B cell (primary cell): Measurements from ENCODE around the gene TWF2. TPM values are rescaled to one million over a fixed set of nuclear protein-coding genes. Genes with fewer than 3 reads are reported as not detected.

ENCODE experiments used
- ATAC-seq: fragments of 200-7000 bp; cut with Tn5 transposase; one replicate; pipeline ENCODE4 v1.10.0; 2021; ENCODE audit warnings: low read depth, mild to moderate bottlenecking, moderate number of reproducible peaks, moderate library complexity
- CTCF ChIA-PET: fragments of 350-600 bp; sonication (Branson Sonifier 250); formaldehyde crosslinking; loops from one replicate; lab custom pipeline; 2021; ENCODE audit warnings: antibody characterized with exemption, inconsistent platforms; lab: Charles Lee
- POLR2A ChIA-PET: fragments of 350-600 bp; sonication (Branson Sonifier 250); formaldehyde crosslinking; loops from one replicate; lab custom pipeline; 2021; ENCODE audit warnings: antibody characterized with exemption; lab: Charles Lee
- DNase-seq: peaks from one replicate; pipeline ENCODE4 v3.0.0; 2013
- H2AFZ ChIP-seq: 2 replicates; pipeline ENCODE4 v1.6.1; 2012; ENCODE audit warnings: mild to moderate bottlenecking, low read depth, low read length; ENCODE audit not compliant: insufficient read depth, poor library complexity, severe bottlenecking
- H3K27ac ChIP-seq, 2 donors: 1 replicate in 1 of 2; 2 replicates in 1 of 2; pipeline ENCODE4 v1.5.1; 2012 to 2013; ENCODE audit warnings: low read length in 2 of 2, mild to moderate bottlenecking in 2 of 2, moderate library complexity in 1 of 2
- H3K27me3 ChIP-seq, 4 experiments: fragments of 200-600 bp in 1 of 4; sonication (generic) in 1 of 4; replicated peaks in 1 of 4; 1 replicate in 2 of 4; 2 replicates in 2 of 4; pipeline versions ENCODE4 v1.6.1 to v1.7.0; 2013 to 2016; ENCODE audit warnings: low read length in 3 of 4, mild to moderate bottlenecking in 2 of 4, mixed read lengths in 1 of 4, moderate library complexity in 1 of 4; ENCODE audit not compliant: insufficient read depth in 4 of 4, control insufficient read depth in 3 of 4; ENCODE audit errors: control extremely low read depth in 1 of 4
- H3K36me3 ChIP-seq, 2 experiments: replicated peaks in 1 of 2; 1 replicate in 1 of 2; 2 replicates in 1 of 2; pipeline versions ENCODE4 v1.6.1 to v1.7.1; 2013; ENCODE audit warnings: low read length in 1 of 2; ENCODE audit not compliant: insufficient read depth in 2 of 2, control insufficient read depth in 1 of 2; ENCODE audit errors: control extremely low read depth in 1 of 2, extremely low read depth in 1 of 2
- H3K4me1 ChIP-seq, 2 donors: fragments of 200-600 bp in 1 of 2; sonication (generic) in 1 of 2; 1 replicate in 1 of 2; 2 replicates in 1 of 2; pipeline versions ENCODE4 v1.5.1 to v1.6.1; 2013 to 2017; ENCODE audit warnings: low read length in 2 of 2; ENCODE audit not compliant: control insufficient read depth in 2 of 2, insufficient read depth in 2 of 2
- H3K4me2 ChIP-seq: replicated peaks from 2 replicates; pipeline ENCODE3; 2012; ENCODE audit warnings: mild to moderate bottlenecking, low read depth, low read length; ENCODE audit not compliant: poor library complexity, severe bottlenecking
- H3K4me3 ChIP-seq, 5 experiments: fragments of 200-600 bp in 1 of 5; sonication (generic) in 1 of 5; 1 replicate in 3 of 5; 2 replicates in 2 of 5; pipeline versions ENCODE4 v1.5.1 to v1.7.0; 2011 to 2016; ENCODE audit warnings: low read length in 4 of 5, mild to moderate bottlenecking in 4 of 5, low read depth in 2 of 5, control low read depth in 1 of 5, moderate library complexity in 1 of 5; ENCODE audit not compliant: insufficient read depth in 1 of 5; ENCODE audit errors: control extremely low read depth in 1 of 5, extremely low read depth in 1 of 5
- H3K79me2 ChIP-seq: fragments of 200-600 bp; sonication (generic); one replicate; pipeline ENCODE4 v1.6.0; 2016; ENCODE audit warnings: low read length; ENCODE audit not compliant: control insufficient read depth, insufficient read depth
- H3K9ac ChIP-seq: fragments of 200-600 bp; sonication (generic); 2 replicates; pipeline ENCODE4 v1.6.1; 2017; ENCODE audit warnings: mild to moderate bottlenecking, low read length, moderate library complexity
- H3K9me3 ChIP-seq, 3 donors: one replicate each; pipeline versions ENCODE4 v1.6.1 to v1.7.1; 2013; ENCODE audit warnings: low read length in 2 of 3; ENCODE audit not compliant: control insufficient read depth in 2 of 3, insufficient read depth in 1 of 3; ENCODE audit errors: control extremely low read depth in 1 of 3
- H4K20me1 ChIP-seq: 2 replicates; pipeline ENCODE4 v1.6.0; 2012; ENCODE audit warnings: mild to moderate bottlenecking, low read length; ENCODE audit not compliant: insufficient read depth, control insufficient read depth, poor library complexity, severe bottlenecking
- H3K27ac Mint-ChIP-seq: one replicate; pipeline ENCODE4 v1.8.0; 2021; ENCODE audit warnings: mixed read lengths
- H3K27me3 Mint-ChIP-seq: one replicate; pipeline ENCODE4 v1.8.0; 2021; ENCODE audit warnings: mixed read lengths
- H3K4me1 Mint-ChIP-seq: one replicate; pipeline ENCODE4 v1.8.0; 2021; ENCODE audit warnings: mixed read lengths
- H3K4me3 Mint-ChIP-seq: one replicate; pipeline ENCODE4 v1.8.0; 2021; ENCODE audit warnings: mixed read lengths
- H3K9me3 Mint-ChIP-seq: one replicate; pipeline ENCODE4 v1.8.0; 2022; ENCODE audit warnings: mixed read lengths; ENCODE audit not compliant: insufficient read depth
- EZH2 ChIP-seq: IDR thresholded peaks from 2 replicates; pipeline ENCODE4 v1.6.1; 2012; ENCODE audit warnings: borderline replicate concordance, low read depth, mild to moderate bottlenecking, moderate library complexity, low read length; ENCODE audit not compliant: insufficient read depth, poor library complexity, severe bottlenecking
- WGBS: methylation state at CpG from one replicate; pipeline ENCODE4 v1.1.5; 2013; ENCODE audit warnings: missing lambda C conversion rate; ENCODE audit not compliant: insufficient coverage; 5-methylcytosine and 5-hydroxymethylcytosine counted together
- intact Hi-C: fragments of 100-400 bp; cut with micrococcal nuclease; formaldehyde crosslinking; loops from one replicate; pipeline ENCODE4 v1.10.0; 2022
- polyA plus RNA-seq: library from polyadenylated mRNA; depleted of rRNA; stranded (reverse); fragments of >200 nt; gene quantifications from 2 replicates; pipeline ENCODE4 v1.2.3, GENCODE V29; 2012
- total RNA-seq, 2 donors: library from RNA; stranded (reverse); fragments of 120-200 nt in 1 of 2; gene quantifications; 1 replicate in 1 of 2; 2 replicates in 1 of 2; pipeline versions ENCODE4 v1.2.3 to v1.2.4, GENCODE V29; 2013 to 2022
- TF ChIP-seq, protein P1 (sequence below): fragments of 200-600 bp; IDR thresholded peaks from one replicate; pipeline ENCODE4 v1.8.0; 2022; ENCODE audit warnings: antibody characterized with exemption, mild to moderate bottlenecking

Gene TWF2
- total and polyA plus RNA-seq, 2 donors (not counting 1 experiment from before 2014, with no cell fraction given), result 60.3 to 88.2 TPM

DNA sequence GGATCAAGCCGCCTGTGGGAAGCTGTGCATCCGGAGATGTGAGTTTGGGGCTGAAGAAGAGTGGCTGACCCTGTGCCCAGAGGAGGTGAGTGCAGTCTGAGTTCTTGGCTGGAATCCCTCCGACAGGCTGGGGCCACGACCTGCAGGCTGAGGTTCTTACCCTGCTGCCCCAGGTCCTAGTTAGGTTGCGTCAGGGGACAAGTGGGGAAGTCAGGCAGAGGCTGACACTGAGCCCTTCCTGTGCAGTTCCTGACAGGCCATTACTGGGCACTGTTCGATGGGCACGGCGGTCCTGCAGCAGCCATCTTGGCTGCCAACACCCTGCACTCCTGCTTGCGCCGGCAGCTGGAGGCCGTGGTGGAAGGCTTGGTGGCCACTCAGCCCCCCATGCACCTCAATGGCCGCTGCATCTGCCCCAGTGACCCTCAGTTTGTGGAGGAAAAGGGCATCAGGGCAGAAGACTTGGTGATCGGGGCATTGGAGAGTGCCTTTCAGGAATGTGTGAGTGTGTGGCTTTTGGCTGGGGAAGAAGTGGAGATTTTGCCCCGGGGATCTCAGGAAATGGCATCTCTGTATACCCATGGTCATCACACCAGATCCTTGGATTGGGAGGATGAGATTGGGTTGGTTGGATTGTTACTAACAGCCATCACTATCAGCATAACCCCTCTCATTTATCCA is 7.9 kb upstream of the TWF2 start:
- H4K20me1 ChIP-seq, result no peaks in the 10 kb centered on the region
- TF ChIP-seq, protein P1, sequence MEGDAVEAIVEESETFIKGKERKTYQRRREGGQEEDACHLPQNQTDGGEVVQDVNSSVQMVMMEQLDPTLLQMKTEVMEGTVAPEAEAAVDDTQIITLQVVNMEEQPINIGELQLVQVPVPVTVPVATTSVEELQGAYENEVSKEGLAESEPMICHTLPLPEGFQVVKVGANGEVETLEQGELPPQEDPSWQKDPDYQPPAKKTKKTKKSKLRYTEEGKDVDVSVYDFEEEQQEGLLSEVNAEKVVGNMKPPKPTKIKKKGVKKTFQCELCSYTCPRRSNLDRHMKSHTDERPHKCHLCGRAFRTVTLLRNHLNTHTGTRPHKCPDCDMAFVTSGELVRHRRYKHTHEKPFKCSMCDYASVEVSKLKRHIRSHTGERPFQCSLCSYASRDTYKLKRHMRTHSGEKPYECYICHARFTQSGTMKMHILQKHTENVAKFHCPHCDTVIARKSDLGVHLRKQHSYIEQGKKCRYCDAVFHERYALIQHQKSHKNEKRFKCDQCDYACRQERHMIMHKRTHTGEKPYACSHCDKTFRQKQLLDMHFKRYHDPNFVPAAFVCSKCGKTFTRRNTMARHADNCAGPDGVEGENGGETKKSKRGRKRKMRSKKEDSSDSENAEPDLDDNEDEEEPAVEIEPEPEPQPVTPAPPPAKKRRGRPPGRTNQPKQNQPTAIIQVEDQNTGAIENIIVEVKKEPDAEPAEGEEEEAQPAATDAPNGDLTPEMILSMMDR, result no peak
- no peak for TF ChIP-seq EZH2
- POLR2A ChIA-PET, result interaction anchor here (1.2 kb wide), 1 partner anchor 21 kb away, joined by 3 read pairs; the partner anchor contains the start of gene TLR9
- peak overlapping the region; percentile 86 for H3K27ac Mint-ChIP-seq
- H3K4me3 ChIP-seq, result peak overlapping the region in 4 of 5 experiments; percentile 41 to 85 (median 66)
- H3K9ac ChIP-seq, result peak overlapping the region; percentile 87
- H2AFZ ChIP-seq, result peak overlapping the region; percentile 83
- H3K9me3 Mint-ChIP-seq, result no peaks in the 10 kb centered on the region
- no peaks in the 10 kb centered on the region for H3K27me3 ChIP-seq
- intact Hi-C loops, result no loop called here
- DNase-seq (no peak), ATAC-seq (no peak)
- no peaks in the 10 kb centered on the region for H3K27me3 Mint-ChIP-seq
- H3K9me3 ChIP-seq, result no peaks in the 10 kb centered on the region
- peaks cover 0 to 30% of the 10 kb centered on the region in 2 experiments for H3K36me3 ChIP-seq
- peaks cover 51% of the 10 kb centered on the region for H3K4me1 Mint-ChIP-seq
- CTCF ChIA-PET, result interaction anchor here (1.3 to 18.5 kb wide), 2 partner anchors 25 to 42 kb away, joined by 4 to 237 read pairs; partner anchors contain the start of gene TLR9
- peaks cover 35 to 40% of the 10 kb centered on the region in 2 donors for H3K4me1 ChIP-seq
- peak overlapping the region; percentile 71 to 83 for H3K27ac ChIP-seq
- peak overlapping the region; percentile 92 for H3K4me2 ChIP-seq
- 87% methylated on average over 13 of the region's 14 CpGs for WGBS
- H3K4me3 Mint-ChIP-seq, result peak overlapping the region; percentile 84
- H3K79me2 ChIP-seq, result no peaks in the 10 kb centered on the region

DNA sequence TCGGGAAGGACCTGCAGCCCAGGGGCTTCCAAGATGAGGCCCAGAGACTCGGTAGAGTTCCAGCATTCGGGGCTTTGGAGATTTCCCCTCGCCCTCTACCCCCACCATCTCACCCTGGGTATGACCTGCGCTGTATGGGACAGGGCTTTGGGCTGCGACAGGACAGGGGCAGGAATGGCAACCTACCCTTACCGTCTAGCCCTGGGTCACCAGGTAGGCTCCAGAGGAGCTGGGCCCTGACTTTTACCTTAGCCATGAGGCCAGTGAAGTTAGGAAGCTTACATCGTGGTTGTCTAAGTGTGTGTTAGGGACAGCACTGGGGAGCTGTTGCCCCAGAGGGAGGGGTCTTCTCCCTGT is 7.3 kb upstream of the TWF2 start:
- peak overlapping the region; percentile 84 for H3K4me3 Mint-ChIP-seq
- Histone ChIP-seq H3K4me2 (peak overlapping the region; percentile 92), H3K79me2 (no peaks in the 10 kb centered on the region), H3K4me1 (peaks cover 35 to 40% of the 10 kb centered on the region in 2 donors), H3K9ac (peak overlapping the region; percentile 87), H3K36me3 (peaks cover 0 to 26% of the 10 kb centered on the region in 2 experiments), H3K9me3 (no peaks in the 10 kb centered on the region), H4K20me1 (no peaks in the 10 kb centered on the region), H3K4me3 (peak overlapping the region; percentile 4 to 85 (median 51)), H3K27me3 (no peaks in the 10 kb centered on the region), H3K27ac (peak overlapping the region; percentile 71 to 83), H2AFZ (peak overlapping the region; percentile 83)
- peaks cover 50% of the 10 kb centered on the region for H3K4me1 Mint-ChIP-seq
- 57% methylated on average over 8 of the region's 8 CpGs for WGBS
- ChIA-PET CTCF (interaction anchor here (0.7 to 18.5 kb wide), 4 partner anchors 24 to 93 kb away, joined by 3 to 237 read pairs (median 5); partner anchors contain the start of gene TLR9), POLR2A (interaction anchor here (0.6 to 1.2 kb wide), 2 partner anchors 21 to 32 kb away, joined by 3 read pairs; partner anchors contain the start of genes TLR9 and WDR82)
- H3K9me3 Mint-ChIP-seq, result no peaks in the 10 kb centered on the region
- no peak for TF ChIP-seq EZH2
- TF ChIP-seq, protein P1, result no peak
- H3K27me3 Mint-ChIP-seq, result no peaks in the 10 kb centered on the region
- intact Hi-C loops, result no loop called here
- DNase-seq (no peak), ATAC-seq (no peak)
- H3K27ac Mint-ChIP-seq, result peak overlapping the region; percentile 86
